IMR-90 (cell line): ENCODE data around the gene IFT20. TPM values are rescaled to one million over a fixed set of nuclear protein-coding genes. Genes with fewer than 3 reads are reported as not detected.

Experiments used
- ATAC-seq: fragments of 200-7000 bp; cut with Tn5 transposase; 2 replicates; pipeline ENCODE4 v1.9.1; 2020; ENCODE audit warnings: low read depth, mild to moderate bottlenecking, moderate library complexity
- BruUV-seq: library from RNA; stranded (reverse); fragments of 400-500 nt; replicated peaks from 2 replicates; lab custom pipeline; 2021; lab: Mats Ljungman, UMichigan
- CTCF ChIA-PET: fragments of 300-600 bp; formaldehyde crosslinking; extraction: SDS; loops from one replicate; lab custom pipeline; 2021; ENCODE audit warnings: antibody characterized with exemption; lab: Yijun Ruan, JAX
- POLR2A ChIA-PET: fragments of 300-600 bp; sonication (Branson Sonifier 250); formaldehyde crosslinking; loops from one replicate; lab custom pipeline; 2022; ENCODE audit warnings: antibody characterized with exemption; ENCODE audit not compliant: unreplicated experiment; lab: Charles Lee
- DNase-seq: peaks from one replicate; pipeline ENCODE4 v3.0.0; 2013
- H2AFZ ChIP-seq: replicated peaks from 2 replicates; pipeline ENCODE3; 2013; ENCODE audit warnings: low read length, mild to moderate bottlenecking; ENCODE audit not compliant: poor library complexity
- H2AK5ac ChIP-seq: 2 replicates; pipeline ENCODE4 v1.6.1; 2013; ENCODE audit warnings: low read depth, low read length, inconsistent platforms
- H2AK9ac ChIP-seq: replicated peaks from 2 replicates; pipeline ENCODE3; 2013; ENCODE audit warnings: mild to moderate bottlenecking, low read depth, low read length, moderate library complexity; ENCODE audit not compliant: poor library complexity
- H2BK120ac ChIP-seq: 2 replicates; pipeline ENCODE4 v1.6.1; 2013; ENCODE audit warnings: low read depth, low read length, inconsistent platforms
- H2BK15ac ChIP-seq: 3 replicates; pipeline ENCODE4 v1.6.1; 2013; ENCODE audit warnings: low read depth, low read length, inconsistent platforms
- H2BK20ac ChIP-seq: 2 replicates; pipeline ENCODE4 v1.6.1; 2013; ENCODE audit warnings: low read depth, mild to moderate bottlenecking, inconsistent platforms, low read length, moderate library complexity
- H2BK5ac ChIP-seq: 2 replicates; pipeline ENCODE4 v1.6.1; 2013; ENCODE audit warnings: mild to moderate bottlenecking, low read depth, low read length, inconsistent platforms; ENCODE audit not compliant: poor library complexity, severe bottlenecking
- H3K14ac ChIP-seq: replicated peaks from 2 replicates; pipeline ENCODE4 v1.6.1; 2013; ENCODE audit warnings: low read depth, low read length, inconsistent platforms
- H3K18ac ChIP-seq: 2 replicates; pipeline ENCODE4 v1.6.1; 2013; ENCODE audit warnings: low read depth, low read length, control low read depth
- H3K23ac ChIP-seq: 2 replicates; pipeline ENCODE4 v1.6.1; 2013; ENCODE audit warnings: low read depth, low read length, inconsistent platforms
- H3K27ac ChIP-seq: 2 replicates; pipeline ENCODE4 v1.5.1; 2013; ENCODE audit warnings: mild to moderate bottlenecking, control low read depth, low read length; ENCODE audit not compliant: insufficient read depth
- H3K27me3 ChIP-seq: 2 replicates; pipeline ENCODE4 v1.6.1; 2013; ENCODE audit warnings: low read length; ENCODE audit not compliant: control insufficient read depth, insufficient read depth
- H3K36me3 ChIP-seq: 2 replicates; pipeline ENCODE4 v1.6.1; 2013; ENCODE audit warnings: low read length, mixed read lengths; ENCODE audit not compliant: control insufficient read depth, insufficient read depth
- H3K4ac ChIP-seq: 2 replicates; pipeline ENCODE4 v1.6.1; 2013; ENCODE audit warnings: low read depth, low read length, inconsistent platforms
- H3K4me1 ChIP-seq: 2 replicates; pipeline ENCODE4 v1.6.1; 2013; ENCODE audit warnings: low read length, mixed read lengths; ENCODE audit not compliant: control insufficient read depth, insufficient read depth
- H3K4me2 ChIP-seq: 2 replicates; pipeline ENCODE4 v1.6.1; 2013; ENCODE audit warnings: low read depth, mild to moderate bottlenecking, control low read depth, low read length, moderate library complexity
- H3K4me3 ChIP-seq: 2 replicates; pipeline ENCODE4 v1.5.1; 2013; ENCODE audit warnings: low read depth, mild to moderate bottlenecking, control low read depth, low read length, moderate library complexity; ENCODE audit not compliant: insufficient read depth
- H3K56ac ChIP-seq: 2 replicates; pipeline ENCODE4 v1.6.1; 2013; ENCODE audit warnings: low read length, inconsistent platforms; ENCODE audit not compliant: insufficient read depth; ENCODE audit errors: extremely low read depth
- H3K79me1 ChIP-seq, 2 experiments: 2 replicates each; pipeline ENCODE4 v1.6.1; 2013; ENCODE audit warnings: low read length in 2 of 2, inconsistent platforms in 1 of 2, low read depth in 1 of 2
- H3K9ac ChIP-seq: 2 replicates; pipeline ENCODE4 v1.6.1; 2013; ENCODE audit warnings: low read depth, low read length, control low read depth
- H3K9me1 ChIP-seq: 2 replicates; pipeline ENCODE4 v1.6.1; 2013; ENCODE audit warnings: low read length, inconsistent platforms; ENCODE audit not compliant: insufficient read depth
- H3K9me3 ChIP-seq: 2 replicates; pipeline ENCODE4 v1.6.1; 2013; ENCODE audit warnings: low read length; ENCODE audit not compliant: control insufficient read depth, insufficient read depth
- H4K20me1 ChIP-seq: 2 replicates; pipeline ENCODE4 v1.6.1; 2013; ENCODE audit warnings: low read length, inconsistent platforms; ENCODE audit not compliant: insufficient read depth
- H4K5ac ChIP-seq: 2 replicates; pipeline ENCODE4 v1.6.1; 2013; ENCODE audit warnings: mild to moderate bottlenecking, low read depth, low read length, control low read depth
- H4K8ac ChIP-seq, 2 experiments: 2 replicates each; pipeline ENCODE4 v1.6.1; 2013; ENCODE audit warnings: low read depth in 2 of 2, low read length in 2 of 2, control low read depth in 1 of 2, inconsistent platforms in 1 of 2
- H4K91ac ChIP-seq: 2 replicates; pipeline ENCODE4 v1.6.1; 2013; ENCODE audit warnings: low read depth, low read length, inconsistent platforms; ENCODE audit not compliant: insufficient read depth
- BHLHE40 ChIP-seq: fragments of 150-350 bp; IDR thresholded peaks from 2 replicates; pipeline ENCODE4 v1.6.1; 2016; ENCODE audit warnings: mild to moderate bottlenecking, low read depth, low read length
- CHD1 ChIP-seq: IDR thresholded peaks from 2 replicates; pipeline ENCODE4 v1.6.1; 2012; ENCODE audit warnings: low read depth, low read length, improper control_type of control experiment
- ELK1 ChIP-seq: fragments of 150-350 bp; IDR thresholded peaks from 2 replicates; pipeline ENCODE4 v1.6.1; 2016; ENCODE audit warnings: low read depth, mild to moderate bottlenecking, low read length, moderate library complexity, borderline replicate concordance
- FOS ChIP-seq: fragments of 150-350 bp; IDR thresholded peaks from 2 replicates; pipeline ENCODE4 v1.6.1; 2016; ENCODE audit warnings: low read depth, low read length
- POLR2A ChIP-seq: IDR thresholded peaks from 2 replicates; pipeline ENCODE4 v1.6.1; 2012; ENCODE audit warnings: mild to moderate bottlenecking, low read depth, low read length
- RFX5 ChIP-seq: IDR thresholded peaks from 2 replicates; pipeline ENCODE4 v1.8.0; 2012; ENCODE audit warnings: low read depth, mild to moderate bottlenecking, low read length, moderate library complexity
- USF2 ChIP-seq: fragments of 150-350 bp; IDR thresholded peaks from 2 replicates; pipeline ENCODE4 v1.6.1; 2017; ENCODE audit warnings: mild to moderate bottlenecking, antibody characterized with exemption, low read length, low read depth
- WGBS, 2 experiments: methylation state at CpG; one replicate each; pipeline versions ENCODE4 v1.1.5 to v1.1.7; 2013; ENCODE audit warnings: missing lambda C conversion rate in 2 of 2; ENCODE audit not compliant: insufficient read length in 1 of 2; ENCODE audit errors: extremely low coverage in 2 of 2; 5-methylcytosine and 5-hydroxymethylcytosine counted together
- dilution Hi-C: fragments of 300-500 bp; cut with HindIII; formaldehyde crosslinking; loops from one replicate; pipeline ENCODE4 v1.14.3; 2018; ENCODE audit warnings: low sequenced_read_pairs; ENCODE audit not compliant: unreplicated experiment
- in situ Hi-C: fragments of 300-500 bp; cut with MboI; formaldehyde crosslinking; loops from 3 replicates; pipeline ENCODE4 v1.14.3; 2019; ENCODE audit warnings: low sequenced_read_pairs, inconsistent platforms, mixed read lengths
- intact Hi-C: fragments of 100-400 bp; cut with micrococcal nuclease; formaldehyde crosslinking; loops from 2 replicates; pipeline ENCODE4 v1.10.0; 2022
- polyA plus RNA-seq, 3 experiments: library from polyadenylated mRNA; depleted of rRNA; stranded (reverse); fragments of >200 nt; gene quantifications; 2 replicates each; pipeline ENCODE4 v1.2.3, GENCODE V29; 2012; ENCODE audit warnings: low replicate concordance in 1 of 3
- total RNA-seq: library from RNA; depleted of rRNA; stranded (reverse); fragments of >200 nt; gene quantifications from 2 replicates; pipeline ENCODE4 v1.2.3, GENCODE V29; 2012

Gene IFT20
- total and polyA plus RNA-seq, 2 of the 4 experiments (the other 2 are of a cell fraction): 25.5 to 46.3 TPM

- Histone ChIP-seq H3K9me1 (0 out of 2 replicates have a peak, but pooled peaks cover 3% of the 10 kb centered on the region), H3K4me2 (no peak overlapping the region), H3K79me1 (no peaks in the 10 kb centered on the region), H3K27ac (no peak overlapping the region), H2AK5ac (no peak overlapping the region), H2BK120ac (no peak overlapping the region), H3K27me3 (peaks cover 5% of the 10 kb centered on the region), H3K23ac (no peak overlapping the region), H2BK5ac (no peak overlapping the region), H4K5ac (no peak overlapping the region), H2AFZ (no peak overlapping the region), H3K9ac (no peak overlapping the region), H3K14ac (no peak overlapping the region), H2BK20ac (no peak overlapping the region), H3K9me3 (no peaks in the 10 kb centered on the region), H4K91ac (no peak overlapping the region), H4K8ac (no peak overlapping the region), H2BK15ac (no peak overlapping the region), H2AK9ac (no peak overlapping the region), H4K20me1 (no peaks in the 10 kb centered on the region), H3K18ac (no peak overlapping the region), H3K4me1 (0 out of 2 replicates have a peak, but pooled peaks cover 3% of the 10 kb centered on the region), H3K36me3 (no peaks in the 10 kb centered on the region), H3K4me3 (no peak overlapping the region), H3K4ac (no peak overlapping the region), H3K56ac (no peak overlapping the region)
- ChIA-PET POLR2A (no interaction called here), CTCF (no interaction called here)
- ATAC-seq: no peak
- no CpG with 5 or more reads among the region's 2 CpGs for WGBS, 2 experiments
- dilution Hi-C loops (no loop called here), in situ Hi-C loops (no loop called here), intact Hi-C loops (no loop called here)
- TF ChIP-seq CHD1: no peak
- no peak for TF ChIP-seq ELK1
- TF ChIP-seq RFX5: no peak
- TF ChIP-seq BHLHE40: no peak
- TF ChIP-seq FOS: no peak
- TF ChIP-seq USF2: no peak
- TF ChIP-seq POLR2A: no peak
- DNase-seq: no peak
- no TSS peak for BruUV-seq
These were observed 21.4 kb downstream of the IFT20 start for GRCh38 chr17:28313841-28314240.
